Body of pancreas (tissue), 4 donors: Measurements from ENCODE around the gene SIX2. TPM values are rescaled to one million over a fixed set of nuclear protein-coding genes. Genes with fewer than 3 reads are reported as not detected.
A peak's percentile ranks its signal among the peaks of the same experiment; 100 is the strongest.

ENCODE experiments used
- ATAC-seq: fragments of 150-250 bp; one replicate; pipeline ENCODE4 v1.9.1; 2016
- DNase-seq, 4 donors: peaks; one replicate each; pipeline ENCODE4 v3.0.0-alpha.2; 2019
- H3K27ac ChIP-seq, 4 donors: fragments of 200-600 bp; sonication (generic); 1 replicate in 3 of 4; 2 replicates in 1 of 4; pipeline versions ENCODE4 v1.5.1 to v1.6.1; 2016 to 2019; ENCODE audit warnings: mild to moderate bottlenecking in 1 of 4, mixed read lengths in 1 of 4, moderate library complexity in 1 of 4
- H3K27me3 ChIP-seq, 2 donors: fragments of 200-600 bp; sonication (generic); one replicate each; pipeline ENCODE4 v1.6.0; 2016; ENCODE audit warnings: mild to moderate bottlenecking in 1 of 2
- H3K36me3 ChIP-seq, 2 donors: fragments of 200-600 bp; sonication (generic); replicated peaks in 1 of 2; 2 replicates each; pipeline ENCODE4 v1.5.1; 2016; ENCODE audit warnings: low read depth in 2 of 2; ENCODE audit not compliant: insufficient read depth in 1 of 2
- H3K4me1 ChIP-seq: fragments of 200-600 bp; sonication (generic); one replicate; pipeline ENCODE4 v1.6.0; 2016
- H3K4me3 ChIP-seq, 2 donors: fragments of 200-600 bp; sonication (generic); 1 replicate in 1 of 2; 2 replicates in 1 of 2; pipeline ENCODE4 v1.5.1; 2016 to 2019
- H3K9me3 ChIP-seq, 3 donors: fragments of 200-600 bp; sonication (generic); 1 replicate in 2 of 3; 2 replicates in 1 of 3; pipeline ENCODE4 v1.5.1; 2016
- POLR2A ChIP-seq, 3 donors: fragments of 450-650 bp; IDR thresholded peaks; one replicate each; pipeline ENCODE4 v1.6.1; 2016; ENCODE audit warnings: antibody characterized with exemption in 3 of 3, mild to moderate bottlenecking in 2 of 3
- WGBS, 2 donors: methylation state at CpG; one replicate each; pipeline ENCODE4 v1.1.5; 2017; 5-methylcytosine and 5-hydroxymethylcytosine counted together
- intact Hi-C: fragments of 100-400 bp; cut with DNase I; formaldehyde crosslinking; loops from one replicate; pipeline ENCODE4 v1.15.1; 2023
- total RNA-seq, 2 donors: library from RNA; depleted of rRNA; stranded (reverse); fragments of >200 nt; gene quantifications; one replicate each; pipeline ENCODE4 v1.1.0, GENCODE V29; 2016
- TF ChIP-seq, protein P1 (sequence below), 7 experiments: fragments of 450-650 bp in 4 of 7; fragments of 200-600 bp in 3 of 7; sonication (generic) in 3 of 7; IDR thresholded peaks; one replicate each; pipeline ENCODE4 v1.5.1; 2016 to 2019; ENCODE audit warnings: antibody characterized with exemption in 7 of 7

The SIX2 gene
- total RNA-seq, 2 donors from 2014 or later, result 2.3 to 5.2 TPM

DNA sequence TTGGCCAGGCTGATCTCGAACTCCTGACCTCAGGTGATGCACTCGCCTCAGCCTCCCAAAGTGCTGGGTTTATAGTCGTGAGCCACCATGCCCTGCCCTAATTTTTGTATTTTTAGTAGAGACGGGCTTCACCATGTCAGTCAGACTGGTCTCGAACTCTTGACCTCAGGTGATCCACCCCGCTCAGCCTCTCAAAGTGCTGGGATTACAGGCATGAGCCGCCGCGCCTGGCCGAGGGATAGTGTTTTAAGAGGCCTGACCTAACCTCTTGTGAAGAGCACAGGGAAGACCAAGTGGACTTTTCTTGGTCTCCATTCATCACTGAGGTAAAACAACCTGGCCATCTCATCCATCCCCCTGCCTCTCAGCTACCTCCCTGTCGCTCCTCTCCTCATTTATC lies 29.7 kb downstream of the SIX2 start:
- Histone ChIP-seq H3K27me3 (no peaks in the 10 kb centered on the region), H3K9me3 (no peaks in the 10 kb centered on the region), H3K4me3 (no peak overlapping the region), H3K4me1 (no peaks in the 10 kb centered on the region), H3K27ac (no peak overlapping the region), H3K36me3 (no peaks in the 10 kb centered on the region)
- intact Hi-C loops, result loop anchor here (5.0 kb wide), 1 partner anchor 518 kb away; no protein-coding TSS in a partner anchor
- no peak for ATAC-seq
- WGBS, 2 donors, result 72 to 73% methylated on average over 10 to 11 of the region's 11 CpGs
- no peak for TF ChIP-seq POLR2A (IDR thresholded peaks at IDR 0.05)
- TF ChIP-seq, protein P1, sequence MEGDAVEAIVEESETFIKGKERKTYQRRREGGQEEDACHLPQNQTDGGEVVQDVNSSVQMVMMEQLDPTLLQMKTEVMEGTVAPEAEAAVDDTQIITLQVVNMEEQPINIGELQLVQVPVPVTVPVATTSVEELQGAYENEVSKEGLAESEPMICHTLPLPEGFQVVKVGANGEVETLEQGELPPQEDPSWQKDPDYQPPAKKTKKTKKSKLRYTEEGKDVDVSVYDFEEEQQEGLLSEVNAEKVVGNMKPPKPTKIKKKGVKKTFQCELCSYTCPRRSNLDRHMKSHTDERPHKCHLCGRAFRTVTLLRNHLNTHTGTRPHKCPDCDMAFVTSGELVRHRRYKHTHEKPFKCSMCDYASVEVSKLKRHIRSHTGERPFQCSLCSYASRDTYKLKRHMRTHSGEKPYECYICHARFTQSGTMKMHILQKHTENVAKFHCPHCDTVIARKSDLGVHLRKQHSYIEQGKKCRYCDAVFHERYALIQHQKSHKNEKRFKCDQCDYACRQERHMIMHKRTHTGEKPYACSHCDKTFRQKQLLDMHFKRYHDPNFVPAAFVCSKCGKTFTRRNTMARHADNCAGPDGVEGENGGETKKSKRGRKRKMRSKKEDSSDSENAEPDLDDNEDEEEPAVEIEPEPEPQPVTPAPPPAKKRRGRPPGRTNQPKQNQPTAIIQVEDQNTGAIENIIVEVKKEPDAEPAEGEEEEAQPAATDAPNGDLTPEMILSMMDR (IDR thresholded peaks at IDR 0.05), result no peak
- DNase-seq, result no peak

DNA sequence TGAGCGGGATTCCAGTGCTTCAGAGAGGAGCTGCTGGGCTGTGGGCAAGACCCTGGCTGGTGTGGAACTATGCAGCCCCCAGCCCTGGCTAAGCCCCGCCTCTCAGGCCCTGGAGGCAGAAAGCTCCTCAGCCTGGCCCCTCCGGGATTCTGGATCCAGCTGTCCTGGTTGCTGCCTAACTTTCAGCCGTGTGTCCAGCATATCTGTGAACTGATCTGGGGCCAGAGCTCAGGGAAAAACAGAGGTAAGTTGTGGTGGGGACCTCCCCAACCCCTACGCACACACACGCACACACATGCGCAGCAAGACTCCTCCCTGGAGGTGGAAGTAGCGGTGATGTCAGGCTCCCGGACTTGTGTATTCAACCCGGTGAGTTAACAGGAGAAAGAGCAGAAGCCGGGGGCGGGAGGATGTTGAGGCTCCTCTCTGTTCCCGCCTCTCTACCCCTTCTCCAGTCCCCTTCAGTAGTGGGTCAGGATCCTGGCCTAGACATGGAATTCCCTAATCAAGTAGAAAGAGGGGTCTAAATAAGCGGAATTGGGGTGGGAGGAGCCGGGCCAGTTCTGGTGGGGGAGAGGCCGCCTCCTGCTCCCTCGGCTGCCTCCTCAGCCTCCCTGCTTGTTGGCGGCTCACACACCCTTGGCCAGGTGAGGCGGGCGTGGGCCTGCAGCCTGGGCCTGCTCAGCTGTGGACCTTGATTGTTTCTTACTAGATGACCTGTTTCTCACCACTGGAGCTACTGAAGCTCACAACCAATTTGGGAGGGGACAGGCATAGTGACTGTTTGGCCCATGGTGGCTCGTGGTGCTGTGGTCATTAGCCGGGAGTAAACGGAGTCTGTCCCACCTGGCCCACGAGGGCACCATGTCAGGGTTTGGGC lies 33.4 kb downstream of the SIX2 start:
- 77 to 80% methylated on average over 21 to 24 of the region's 24 CpGs for WGBS, 2 donors

DNA sequence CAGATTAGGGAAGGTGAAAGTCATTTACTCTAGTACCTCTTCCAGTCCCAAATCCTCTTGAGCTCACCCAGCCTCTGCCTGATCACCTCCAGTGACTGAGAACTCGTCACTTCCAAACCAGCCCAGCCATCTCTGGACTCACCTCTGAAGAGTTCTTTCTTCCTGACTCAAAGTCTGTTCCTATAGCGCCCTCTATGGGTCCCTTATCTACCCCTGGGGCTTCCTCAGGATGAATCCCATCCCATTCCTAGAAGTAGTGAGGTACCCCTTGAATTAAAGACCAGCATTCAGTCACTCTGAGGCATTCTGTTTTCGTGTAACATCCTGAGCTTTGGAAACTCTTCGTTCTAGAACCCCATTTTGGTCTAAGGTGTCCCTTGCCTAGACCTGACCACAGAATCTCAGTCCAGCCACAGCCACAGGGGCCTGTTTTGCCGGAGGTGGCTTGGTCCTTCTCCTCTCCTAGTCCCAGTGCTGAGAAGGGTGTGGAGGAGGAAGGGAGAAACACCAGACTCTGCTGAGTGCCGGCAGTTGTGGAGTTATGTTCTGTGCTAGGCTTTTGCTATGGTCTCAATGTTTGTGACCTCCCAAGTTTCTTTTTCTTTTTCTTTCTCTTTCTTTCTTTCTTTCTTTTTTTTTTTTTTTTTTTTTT lies 35.1 kb downstream of the SIX2 start:
- Histone ChIP-seq H3K4me1 (no peaks in the 10 kb centered on the region), H3K27ac (no peak overlapping the region), H3K36me3 (no peaks in the 10 kb centered on the region), H3K9me3 (no peaks in the 10 kb centered on the region), H3K27me3 (no peaks in the 10 kb centered on the region), H3K4me3 (no peak overlapping the region)
- DNase-seq (peak in 1 of 4 donors; percentile 46), ATAC-seq (no peak)
- 67 to 77% methylated on average over 5 to 6 of the region's 6 CpGs for WGBS, 2 donors
- intact Hi-C loops, result no loop called here
- TF ChIP-seq, protein P1 (IDR thresholded peaks at IDR 0.05), result peak in 3 of 7 experiments; percentile 12 to 29 (median 23)
- TF ChIP-seq POLR2A (IDR thresholded peaks at IDR 0.05), result no peak

More for the DNA sequence above, 33.4 kb downstream of the SIX2 start:
- intact Hi-C loops, result loop anchor here (5.0 kb wide), 1 partner anchor 521 kb away; no protein-coding TSS in a partner anchor
- Histone ChIP-seq H3K27ac (no peak overlapping the region), H3K36me3 (no peaks in the 10 kb centered on the region), H3K4me1 (no peaks in the 10 kb centered on the region), H3K9me3 (no peaks in the 10 kb centered on the region), H3K4me3 (no peak overlapping the region), H3K27me3 (no peaks in the 10 kb centered on the region)
- TF ChIP-seq, protein P1 (IDR thresholded peaks at IDR 0.05), result no peak
- no peak for TF ChIP-seq POLR2A (IDR thresholded peaks at IDR 0.05)
- DNase-seq, result no peak
- no peak for ATAC-seq

DNA sequence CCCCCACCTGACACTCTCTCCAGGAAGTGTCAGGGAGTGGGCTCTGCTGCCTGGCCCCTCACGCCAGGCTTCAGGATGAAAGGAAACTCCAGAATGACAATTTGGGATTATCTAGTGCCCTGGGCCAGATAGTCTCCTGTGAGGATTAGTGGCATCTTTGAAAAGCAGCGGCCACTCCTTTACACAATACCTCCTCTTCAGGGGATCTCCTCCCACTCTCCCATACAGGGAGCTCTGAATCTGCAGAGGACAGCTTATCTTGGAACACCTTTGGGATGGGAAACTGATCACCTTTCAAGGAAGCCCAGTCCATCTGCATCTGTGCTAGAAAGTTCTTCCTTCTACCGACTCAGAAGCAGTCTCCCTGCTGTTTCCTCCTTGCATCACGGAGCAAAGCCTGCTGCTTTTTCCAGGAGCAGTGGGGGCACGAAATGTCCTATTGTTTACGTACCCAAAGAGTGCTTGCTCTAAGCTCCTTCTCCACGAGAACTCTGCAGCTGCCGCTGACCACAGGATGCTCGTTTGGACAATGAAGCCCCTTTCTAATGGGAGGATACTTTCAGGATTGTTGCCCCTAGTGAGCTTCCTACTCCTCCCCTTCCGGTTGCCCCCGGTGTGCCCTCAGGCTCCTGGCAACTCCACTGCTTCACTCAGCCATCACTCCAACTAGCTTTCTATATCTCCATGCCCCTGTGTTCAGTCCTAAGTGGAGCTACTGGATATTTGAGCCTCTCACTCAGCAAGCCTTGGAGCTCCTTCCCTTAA lies 36.3 kb downstream of the SIX2 start:
- Histone ChIP-seq H3K27me3 (no peaks in the 10 kb centered on the region), H3K27ac (no peak overlapping the region), H3K4me3 (no peak overlapping the region), H3K36me3 (no peaks in the 10 kb centered on the region), H3K9me3 (no peaks in the 10 kb centered on the region), H3K4me1 (no peaks in the 10 kb centered on the region)
- WGBS, 2 donors, result 31 to 44% methylated on average over 11 of the region's 11 CpGs
- intact Hi-C loops, result no loop called here
- TF ChIP-seq POLR2A (IDR thresholded peaks at IDR 0.05), result no peak
- TF ChIP-seq, protein P1 (IDR thresholded peaks at IDR 0.05), result no peak
- ATAC-seq (no peak), DNase-seq (no peak)
